Measurements from ENCODE around the gene PAN3.

- TF ChIP-seq POLR2AphosphoS5 (IDR thresholded peaks at IDR 0.05): no peak
- TF ChIP-seq CTCF (IDR thresholded peaks at IDR 0.05): no peak
- TF ChIP-seq EP300 (IDR thresholded peaks at IDR 0.05): no peak
- TF ChIP-seq POLR2A (IDR thresholded peaks at IDR 0.05; ENCODE audit: low read depth): no peak
These were observed 749 bp upstream of the PAN3 start for GRCh38 chr13:28137596-28137995.

All from esophagus muscularis mucosa (tissue), 4 donors.